MM.1S (cell line): Measurements from ENCODE around the gene OR52E8.

Experiments used
- DNase-seq: peaks from one replicate; pipeline ENCODE4 v3.0.0-alpha.2; 2015
- H2AFZ ChIP-seq: fragments of 300-600 bp; sonication (generic); 2 replicates; pipeline ENCODE4 v1.6.0; 2016; ENCODE audit warnings: antibody characterized with exemption, low read length
- H3F3A ChIP-seq: fragments of 300-600 bp; sonication (generic); 2 replicates; pipeline ENCODE4 v1.6.1; 2016; ENCODE audit warnings: mild to moderate bottlenecking, antibody characterized with exemption, low read length, moderate library complexity, mixed read lengths; ENCODE audit not compliant: insufficient read depth
- H3K27ac ChIP-seq: fragments of 300-600 bp; sonication (generic); 2 replicates; pipeline ENCODE4 v1.5.1; 2016; ENCODE audit warnings: mild to moderate bottlenecking, low read length
- H3K27me3 ChIP-seq: fragments of 300-600 bp; sonication (generic); replicated peaks from 2 replicates; pipeline ENCODE4 v1.6.0; 2016; ENCODE audit warnings: low read length; ENCODE audit not compliant: insufficient read depth
- H3K36me3 ChIP-seq: fragments of 300-600 bp; sonication (generic); replicated peaks from 2 replicates; pipeline ENCODE4 v1.6.1; 2016; ENCODE audit warnings: mild to moderate bottlenecking, low read length, mixed read lengths; ENCODE audit not compliant: insufficient read depth
- H3K4me1 ChIP-seq: fragments of 300-600 bp; sonication (generic); 2 replicates; pipeline ENCODE4 v1.6.1; 2016; ENCODE audit warnings: low read length, mixed read lengths
- H3K4me2 ChIP-seq: fragments of 300-600 bp; sonication (generic); 2 replicates; pipeline ENCODE4 v1.6.0; 2016; ENCODE audit warnings: low read depth, low read length
- H3K4me3 ChIP-seq: fragments of 300-600 bp; sonication (generic); 2 replicates; pipeline ENCODE4 v1.5.1; 2016; ENCODE audit warnings: low read length, mixed read lengths
- H3K79me2 ChIP-seq: fragments of 300-600 bp; sonication (generic); 2 replicates; pipeline ENCODE4 v1.6.1; 2016; ENCODE audit warnings: mixed run types, low read length, mixed read lengths
- H3K9ac ChIP-seq: fragments of 300-600 bp; sonication (generic); 2 replicates; pipeline ENCODE4 v1.6.1; 2016; ENCODE audit warnings: low read length, mixed read lengths
- H3K9me2 ChIP-seq: fragments of 300-600 bp; sonication (generic); replicated peaks from 2 replicates; pipeline ENCODE4 v1.6.1; 2016; ENCODE audit warnings: mild to moderate bottlenecking, low read length, mixed read lengths; ENCODE audit not compliant: insufficient read depth
- H3K9me3 ChIP-seq: fragments of 300-600 bp; sonication (generic); replicated peaks from 2 replicates; pipeline ENCODE4 v1.6.1; 2016; ENCODE audit warnings: mild to moderate bottlenecking, low read length, mixed read lengths; ENCODE audit not compliant: insufficient read depth
- H4K20me1 ChIP-seq: fragments of 300-600 bp; sonication (generic); 2 replicates; pipeline ENCODE4 v1.6.1; 2016; ENCODE audit warnings: mild to moderate bottlenecking, low read length, moderate library complexity, mixed read lengths; ENCODE audit not compliant: insufficient read depth
- EZH2 ChIP-seq: fragments of 300-600 bp; sonication (generic); optimal IDR thresholded peaks from 2 replicates; pipeline ENCODE3; 2017; ENCODE audit warnings: low read depth, mild to moderate bottlenecking, antibody characterized with exemption, low read length, mixed read lengths
- EZH2phosphoT487 ChIP-seq: fragments of 300-600 bp; sonication (generic); IDR thresholded peaks from 2 replicates; pipeline ENCODE4 v1.6.1; 2018; ENCODE audit warnings: antibody characterized with exemption, low read length
- TF ChIP-seq, protein P1 (sequence below): fragments of 300-600 bp; sonication (generic); IDR thresholded peaks from 2 replicates; pipeline ENCODE4 v1.5.1; 2016; ENCODE audit warnings: antibody characterized with exemption, low read length, mixed read lengths

OR52E8 gene

DNA sequence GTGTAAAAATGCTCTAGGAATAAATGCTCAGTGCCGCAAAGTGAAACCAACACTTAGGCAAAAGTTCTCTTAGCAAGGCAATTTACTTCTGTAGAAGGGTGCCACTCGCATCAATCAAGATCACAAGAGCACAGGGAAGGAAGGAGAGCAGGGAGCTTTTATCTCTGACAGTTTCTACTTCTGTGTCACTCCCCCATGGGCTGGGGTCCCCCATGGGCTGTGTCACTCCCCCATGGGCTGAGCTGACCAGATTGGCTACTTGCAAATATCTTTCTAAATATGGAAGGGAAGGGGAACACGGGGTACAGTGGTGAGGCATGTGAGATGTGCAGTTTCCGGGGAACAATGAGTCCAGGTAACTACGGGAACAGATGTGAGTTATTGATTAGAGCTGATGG is 48.4 kb downstream of the OR52E8 start:
- no peaks in the 10 kb centered on the region for H3K36me3 ChIP-seq
- H3K9ac ChIP-seq: peak overlapping the region; percentile 39; the same call in 1 of the 2 replicates
- no peaks in the 10 kb centered on the region for H3K79me2 ChIP-seq
- TF ChIP-seq EZH2: no peak
- H3K4me3 ChIP-seq: peak overlapping the region; percentile 79
- H3K4me2 ChIP-seq: peak overlapping the region; percentile 86
- no peaks in the 10 kb centered on the region for H4K20me1 ChIP-seq
- no peak overlapping the region for H3K27ac ChIP-seq
- no peaks in the 10 kb centered on the region for H3K27me3 ChIP-seq
- peak; percentile 25 for DNase-seq
- no peaks in the 10 kb centered on the region for H3K9me2 ChIP-seq
- H3K4me1 ChIP-seq: no peaks in the 10 kb centered on the region
- H3K9me3 ChIP-seq: no peaks in the 10 kb centered on the region
- no peaks in the 10 kb centered on the region for H3F3A ChIP-seq
- H2AFZ ChIP-seq: peak overlapping the region; percentile 91

DNA sequence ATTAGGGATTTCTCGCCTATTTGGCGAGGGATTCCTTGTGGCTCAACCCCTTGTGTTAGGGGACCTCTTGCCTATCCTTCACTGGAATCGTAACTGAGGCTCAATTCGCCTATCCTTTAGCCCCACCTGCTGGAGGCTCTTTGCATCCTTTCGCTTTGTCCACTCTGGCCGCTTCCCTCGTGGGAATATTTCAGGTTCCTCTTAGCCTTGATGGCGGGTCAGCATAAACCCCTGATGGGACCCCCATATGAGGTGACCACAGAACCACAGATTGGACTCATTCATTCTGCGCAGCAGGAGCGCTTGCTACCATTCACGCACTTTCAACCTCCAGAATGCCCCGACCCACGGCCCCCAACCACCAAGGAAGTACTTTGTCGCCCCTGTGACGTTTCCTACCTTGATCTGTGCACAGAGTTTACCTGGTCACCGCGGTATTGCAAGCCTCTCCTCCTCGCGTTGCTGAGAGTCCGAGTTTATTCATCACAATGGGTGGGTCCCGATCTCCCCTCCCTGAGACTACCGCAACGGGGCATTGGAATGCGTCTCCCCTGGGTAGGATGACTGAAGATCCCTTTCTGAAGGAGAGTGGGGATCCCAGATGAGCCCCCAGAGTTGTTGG is 48.9 kb downstream of the OR52E8 start, which contains the start of gene OR52N2:
Gene OR52N2, plus strand, starts transcription at position 425 of the 622 bp plus-strand sequence. CDS start 11,412 bp downstream, outside the sequence.
- H3K27me3 ChIP-seq: no peaks in the 10 kb centered on the region
- H3K9me2 ChIP-seq: no peaks in the 10 kb centered on the region
- H2AFZ ChIP-seq: peak within 1 kb of the TSS; percentile 91
- H3K79me2 ChIP-seq: no peaks in the 10 kb centered on the region
- no peaks in the 10 kb centered on the region for H3K36me3 ChIP-seq
- H3K4me1 ChIP-seq: no peaks in the 10 kb centered on the region
- no peaks in the 10 kb centered on the region for H3K9me3 ChIP-seq
- peak within 1 kb of the TSS; percentile 79 for H3K4me3 ChIP-seq
- DNase-seq: peak; percentile 75
- no peaks in the 10 kb centered on the region for H4K20me1 ChIP-seq
- TF ChIP-seq EZH2phosphoT487: no peak
- TF ChIP-seq, protein P1, sequence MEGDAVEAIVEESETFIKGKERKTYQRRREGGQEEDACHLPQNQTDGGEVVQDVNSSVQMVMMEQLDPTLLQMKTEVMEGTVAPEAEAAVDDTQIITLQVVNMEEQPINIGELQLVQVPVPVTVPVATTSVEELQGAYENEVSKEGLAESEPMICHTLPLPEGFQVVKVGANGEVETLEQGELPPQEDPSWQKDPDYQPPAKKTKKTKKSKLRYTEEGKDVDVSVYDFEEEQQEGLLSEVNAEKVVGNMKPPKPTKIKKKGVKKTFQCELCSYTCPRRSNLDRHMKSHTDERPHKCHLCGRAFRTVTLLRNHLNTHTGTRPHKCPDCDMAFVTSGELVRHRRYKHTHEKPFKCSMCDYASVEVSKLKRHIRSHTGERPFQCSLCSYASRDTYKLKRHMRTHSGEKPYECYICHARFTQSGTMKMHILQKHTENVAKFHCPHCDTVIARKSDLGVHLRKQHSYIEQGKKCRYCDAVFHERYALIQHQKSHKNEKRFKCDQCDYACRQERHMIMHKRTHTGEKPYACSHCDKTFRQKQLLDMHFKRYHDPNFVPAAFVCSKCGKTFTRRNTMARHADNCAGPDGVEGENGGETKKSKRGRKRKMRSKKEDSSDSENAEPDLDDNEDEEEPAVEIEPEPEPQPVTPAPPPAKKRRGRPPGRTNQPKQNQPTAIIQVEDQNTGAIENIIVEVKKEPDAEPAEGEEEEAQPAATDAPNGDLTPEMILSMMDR: peak; percentile 82
- H3K4me2 ChIP-seq: peak within 1 kb of the TSS; percentile 86
- peak within 1 kb of the TSS; percentile 39; the same call in 1 of the 2 replicates for H3K9ac ChIP-seq
- no peaks in the 10 kb centered on the region for H3F3A ChIP-seq
- H3K27ac ChIP-seq: no peak within 1 kb of the TSS

DNA sequence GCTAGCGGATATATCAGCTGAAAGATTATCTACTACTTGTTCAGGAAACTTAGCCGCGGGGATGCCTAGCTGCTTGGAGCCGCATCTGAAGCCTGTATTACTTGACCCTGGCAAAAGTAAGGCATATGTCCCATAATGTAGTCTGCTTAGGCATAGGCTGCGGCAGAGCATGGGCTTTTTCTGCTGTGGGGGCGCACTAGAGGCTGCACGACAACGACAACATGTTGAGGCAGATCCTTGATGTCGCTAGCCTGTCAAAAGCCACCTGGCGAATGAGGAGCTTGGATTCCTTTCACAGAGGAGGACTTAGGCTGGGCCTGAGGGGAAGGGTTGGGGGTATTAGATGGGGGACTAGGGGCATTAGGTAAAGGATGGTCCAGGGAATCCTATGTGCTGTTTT is 49.9 kb downstream of the OR52E8 start:
- no peak overlapping the region for H2AFZ ChIP-seq
- no peak overlapping the region for H3K4me2 ChIP-seq
- no peak for DNase-seq

More for the DNA sequence above, 49.9 kb downstream of the OR52E8 start:
- no peaks in the 10 kb centered on the region for H3K9me3 ChIP-seq
- H3K4me1 ChIP-seq: no peaks in the 10 kb centered on the region
- H3K36me3 ChIP-seq: no peaks in the 10 kb centered on the region
- H3K9ac ChIP-seq: no peak overlapping the region
- TF ChIP-seq, protein P1: no peak
- no peak for TF ChIP-seq EZH2
- TF ChIP-seq EZH2phosphoT487: no peak
- H3K9me2 ChIP-seq: no peaks in the 10 kb centered on the region
- no peak overlapping the region for H3K27ac ChIP-seq
- H4K20me1 ChIP-seq: no peaks in the 10 kb centered on the region
- H3K27me3 ChIP-seq: no peaks in the 10 kb centered on the region
- no peaks in the 10 kb centered on the region for H3F3A ChIP-seq
- no peaks in the 10 kb centered on the region for H3K79me2 ChIP-seq
- no peak overlapping the region for H3K4me3 ChIP-seq
